ENCODE data around the gene IGFBP1.

DNA sequence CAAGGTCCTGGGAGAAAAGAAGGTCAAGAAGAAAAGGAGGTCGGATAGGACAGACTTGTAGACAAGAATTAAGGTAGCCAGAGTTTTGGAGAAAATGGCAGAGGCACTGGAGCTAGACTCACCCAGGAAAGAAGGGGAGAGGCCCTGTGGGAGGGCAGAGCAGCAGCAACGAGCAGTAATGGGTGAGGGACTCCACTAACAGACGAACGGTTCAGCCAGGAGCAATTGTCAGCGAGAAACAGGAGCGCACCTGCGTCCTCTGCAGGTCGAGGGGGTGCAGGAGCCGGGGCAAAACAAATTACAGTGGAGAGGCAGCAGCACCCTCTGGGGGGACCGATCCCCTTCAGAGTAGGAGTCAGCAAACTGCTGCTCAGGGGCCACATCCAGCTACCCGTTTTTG lies 51.3 kb downstream of the IGFBP1 start:
- TF ChIP-seq EZH2 (IDR thresholded peaks at IDR 0.05; ENCODE audit: insufficient read depth, poor library complexity, severe bottlenecking) (no peak), EZH2phosphoT487 (IDR thresholded peaks at IDR 0.05; ENCODE audit: insufficient read depth, low read depth) (no peak)

Data from GM23248 (cell line).